ENCODE results near the gene SLIT3. TPM values are rescaled to one million over a fixed set of nuclear protein-coding genes. Genes with fewer than 3 reads are reported as not detected.
A peak's percentile ranks its signal among the peaks of the same experiment; 100 is the strongest.

The SLIT3 gene
- total RNA-seq, 1 experiment from 2014 or later: 0.92 TPM

GRCh38 chr5:169166078-169166477, 134.9 kb downstream of the SLIT3 start:
- Histone ChIP-seq H2BK15ac (ENCODE audit: low read depth, low read length) (no peak overlapping the region), H3K4me2 (ENCODE audit: insufficient read depth, insufficient read length, low read length) (no peak overlapping the region), H3K14ac (ENCODE audit: insufficient read depth, low read length) (no peak overlapping the region), H2BK120ac (ENCODE audit: low read depth, low read length, poor library complexity, severe bottlenecking) (no peak overlapping the region), H3K23me2 (ENCODE audit: insufficient read length, low read depth, low read length, poor library complexity, severe bottlenecking) (no peaks in the 10 kb centered on the region), H3T11ph (ENCODE audit: low read length) (no peak overlapping the region), H3K9ac (ENCODE audit: extremely low read depth, insufficient read length, low read length) (no peak overlapping the region), H2BK12ac (ENCODE audit: insufficient read length, low read depth, low read length) (no peak overlapping the region), H4K8ac (replicated peaks; ENCODE audit: insufficient read length, low read depth, low read length) (no peak overlapping the region), H3K23ac (ENCODE audit: insufficient read length, low read depth, low read length) (no peak overlapping the region), H3K79me1 (ENCODE audit: insufficient read depth, low read depth, low read length, poor library complexity, severe bottlenecking) (no peaks in the 10 kb centered on the region), H2BK5ac (ENCODE audit: insufficient read length, low read length) (no peak overlapping the region), H3K4ac (ENCODE audit: low read depth, low read length) (no peak overlapping the region), H2BK20ac (ENCODE audit: low read depth, low read length, poor library complexity, severe bottlenecking) (no peak overlapping the region), H4K91ac (ENCODE audit: insufficient read length, low read depth, low read length) (no peak overlapping the region), H3K56ac (ENCODE audit: insufficient read length, low read depth, low read length) (no peak overlapping the region), H3K4me1 (ENCODE audit: insufficient read depth, low read length) (peaks cover under 1% of the 10 kb centered on the region; the same call in 1 of the 2 replicates), H3K27ac (ENCODE audit: insufficient read length, low read depth, low read length) (no peak overlapping the region), H2AFZ (ENCODE audit: low read length) (no peak overlapping the region), H4K20me1 (ENCODE audit: control insufficient read depth, insufficient read depth, insufficient read length) (no peaks in the 10 kb centered on the region), H2AK5ac (ENCODE audit: insufficient read length, low read length) (no peak overlapping the region), H4K5ac (ENCODE audit: insufficient read length, low read depth, low read length) (no peak overlapping the region), H3K18ac (ENCODE audit: insufficient read length, low read depth, low read length) (no peak overlapping the region), H3K79me2 (ENCODE audit: insufficient read depth, low read length) (no peaks in the 10 kb centered on the region), H3K9me3 (ENCODE audit: control insufficient read depth, low read depth, low read length) (no peaks in the 10 kb centered on the region), H3K27me3 (ENCODE audit: insufficient read depth, low read length) (no peaks in the 10 kb centered on the region)
- peaks cover 17% of the 10 kb centered on the region for H3K27me3 Mint-ChIP-seq (ENCODE audit: low read depth)
- peaks cover 0 to 1% (median 0%) of the 10 kb centered on the region in 3 experiments; a peak in 2 of 7 replicates for H3K36me3 Mint-ChIP-seq (ENCODE audit: insufficient read depth in 1 of 3, low read depth in 3 of 3)
- WGBS (ENCODE audit: extremely low coverage, insufficient read length, low lambda C conversion rate): no CpG with 5 or more reads among the region's 8 CpGs
- DNase-seq: no peak
- no peak overlapping the region for H3K4me3 Mint-ChIP-seq
- peaks cover 30 to 31% of the 10 kb centered on the region in 2 experiments for H3K4me1 Mint-ChIP-seq
- H3K27ac Mint-ChIP-seq: 0 out of 7 replicates have a peak overlapping the region, but pooled peaks of 1 of the 3 experiments have one; percentile 21
- TF ChIP-seq CTCF (conservative IDR thresholded peaks at IDR 0.05): no peak
- no peaks in the 10 kb centered on the region for H3K9me3 Mint-ChIP-seq
